PC-9 (cell line): ENCODE measurements around the gene HDAC7.

Experiments used
- EZH2 ChIP-seq: fragments of 200-600 bp; sonication (generic); IDR thresholded peaks from 2 replicates; pipeline ENCODE4 v1.8.0; 2017; ENCODE audit warnings: antibody characterized with exemption, low read depth
- TF ChIP-seq, protein P1 (sequence below): fragments of 200-600 bp; sonication (generic); conservative IDR thresholded peaks from 2 replicates; pipeline ENCODE4 v1.6.1; 2017; ENCODE audit warnings: mixed run types, antibody characterized with exemption, mild to moderate bottlenecking, moderate library complexity

DNA sequence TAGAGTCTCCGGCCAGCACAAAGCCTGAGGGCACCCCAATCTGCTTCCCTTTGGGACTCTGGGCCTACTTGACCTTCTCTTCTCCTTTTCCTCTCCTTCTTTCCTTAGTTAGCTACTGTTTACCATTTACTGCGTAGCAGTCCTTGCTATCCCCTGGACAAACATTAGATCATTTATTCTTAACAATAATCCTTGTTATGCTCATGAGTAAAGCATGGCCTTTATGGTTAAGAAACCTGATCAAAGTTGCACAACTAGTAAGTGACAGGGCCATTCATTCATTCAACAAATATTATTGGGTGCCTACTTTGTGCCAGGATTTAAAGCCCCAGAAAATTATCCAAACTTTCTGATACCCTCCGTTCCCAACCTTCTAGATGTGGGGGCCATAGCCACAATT is 3.2 kb upstream of the HDAC7 start:
- TF ChIP-seq, protein P1, sequence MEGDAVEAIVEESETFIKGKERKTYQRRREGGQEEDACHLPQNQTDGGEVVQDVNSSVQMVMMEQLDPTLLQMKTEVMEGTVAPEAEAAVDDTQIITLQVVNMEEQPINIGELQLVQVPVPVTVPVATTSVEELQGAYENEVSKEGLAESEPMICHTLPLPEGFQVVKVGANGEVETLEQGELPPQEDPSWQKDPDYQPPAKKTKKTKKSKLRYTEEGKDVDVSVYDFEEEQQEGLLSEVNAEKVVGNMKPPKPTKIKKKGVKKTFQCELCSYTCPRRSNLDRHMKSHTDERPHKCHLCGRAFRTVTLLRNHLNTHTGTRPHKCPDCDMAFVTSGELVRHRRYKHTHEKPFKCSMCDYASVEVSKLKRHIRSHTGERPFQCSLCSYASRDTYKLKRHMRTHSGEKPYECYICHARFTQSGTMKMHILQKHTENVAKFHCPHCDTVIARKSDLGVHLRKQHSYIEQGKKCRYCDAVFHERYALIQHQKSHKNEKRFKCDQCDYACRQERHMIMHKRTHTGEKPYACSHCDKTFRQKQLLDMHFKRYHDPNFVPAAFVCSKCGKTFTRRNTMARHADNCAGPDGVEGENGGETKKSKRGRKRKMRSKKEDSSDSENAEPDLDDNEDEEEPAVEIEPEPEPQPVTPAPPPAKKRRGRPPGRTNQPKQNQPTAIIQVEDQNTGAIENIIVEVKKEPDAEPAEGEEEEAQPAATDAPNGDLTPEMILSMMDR = no peak
- no peak for TF ChIP-seq EZH2
